Erythroblast (primary cell): ENCODE measurements around the gene GAN.

Experiments used
- GATA1 ChIP-seq: IDR thresholded peaks from 2 replicates; pipeline ENCODE4 v1.6.1; 2011; ENCODE audit warnings: low read depth, mild to moderate bottlenecking, control low read depth, low read length, moderate library complexity
- POLR2A ChIP-seq: IDR thresholded peaks from 2 replicates; pipeline ENCODE4 v1.6.1; 2011; ENCODE audit warnings: mild to moderate bottlenecking, low read length

GRCh38 chr16:81265052-81265451, 49.7 kb upstream of the GAN start:
- TF ChIP-seq POLR2A (no peak), GATA1 (no peak)
